Measurements from ENCODE around the gene RANGAP1. TPM values are rescaled to one million over a fixed set of nuclear protein-coding genes. Genes with fewer than 3 reads are reported as not detected.

Gene RANGAP1, protein sequence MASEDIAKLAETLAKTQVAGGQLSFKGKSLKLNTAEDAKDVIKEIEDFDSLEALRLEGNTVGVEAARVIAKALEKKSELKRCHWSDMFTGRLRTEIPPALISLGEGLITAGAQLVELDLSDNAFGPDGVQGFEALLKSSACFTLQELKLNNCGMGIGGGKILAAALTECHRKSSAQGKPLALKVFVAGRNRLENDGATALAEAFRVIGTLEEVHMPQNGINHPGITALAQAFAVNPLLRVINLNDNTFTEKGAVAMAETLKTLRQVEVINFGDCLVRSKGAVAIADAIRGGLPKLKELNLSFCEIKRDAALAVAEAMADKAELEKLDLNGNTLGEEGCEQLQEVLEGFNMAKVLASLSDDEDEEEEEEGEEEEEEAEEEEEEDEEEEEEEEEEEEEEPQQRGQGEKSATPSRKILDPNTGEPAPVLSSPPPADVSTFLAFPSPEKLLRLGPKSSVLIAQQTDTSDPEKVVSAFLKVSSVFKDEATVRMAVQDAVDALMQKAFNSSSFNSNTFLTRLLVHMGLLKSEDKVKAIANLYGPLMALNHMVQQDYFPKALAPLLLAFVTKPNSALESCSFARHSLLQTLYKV
- 100 to 1,000 TPM; 137 to 142 TPM for total RNA-seq

GRCh38 chr22:41285820-41286638 lies at the start of gene RANGAP1:
TSS of gene RANGAP1 (minus strand) at chr22:41286187. CDS start at chr22:41281044, 5,143 bp downstream.
- H3K36me3 Mint-ChIP-seq, result peaks cover 11 to 13% of the 10 kb centered on the region in 2 donors
- H3K9me3 Mint-ChIP-seq, result no peaks in the 10 kb centered on the region
- peak; percentile 98 for DNase-seq (ENCODE audit: low spot score in 2 of 2)
- peak; percentile 90 to 93 for ATAC-seq
- H3K27ac Mint-ChIP-seq, result peak within 1 kb of the TSS; percentile 89 to 97

DNA sequence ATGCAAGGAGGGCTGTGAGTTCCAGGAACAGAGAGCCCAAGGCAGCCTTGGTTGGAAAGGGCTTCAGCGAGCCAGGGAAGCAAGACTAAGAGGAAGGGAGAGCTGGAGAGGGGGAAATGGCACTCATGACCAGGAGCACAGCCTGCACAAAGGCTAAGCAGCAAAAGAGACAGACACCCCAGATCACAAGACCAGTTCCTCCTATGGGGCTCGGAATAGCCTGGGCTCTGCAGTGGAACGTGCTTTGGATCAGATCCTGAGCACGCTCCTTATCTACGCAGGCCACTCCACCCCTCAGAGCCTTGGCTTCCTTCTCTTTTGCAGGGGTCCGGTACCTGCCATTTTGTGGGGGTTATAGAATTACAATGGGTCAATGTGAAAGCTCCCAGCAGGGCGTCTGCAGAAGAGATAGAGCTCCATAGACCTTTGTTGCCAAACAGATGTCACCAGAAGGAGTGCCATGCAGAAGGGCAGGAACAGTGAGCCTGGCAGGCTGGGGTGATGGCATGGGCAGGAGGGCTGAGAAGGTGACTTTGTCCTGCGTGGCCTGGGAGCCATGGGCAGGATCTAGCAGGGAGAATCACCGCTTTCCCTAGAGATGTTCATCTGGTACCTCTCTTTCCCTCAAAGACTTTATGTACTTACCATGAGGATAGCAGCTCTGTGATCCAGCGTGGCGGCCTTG lies 49.1 kb upstream of the RANGAP1 start:
- DNase-seq (ENCODE audit: low spot score in 2 of 2) (no peak), ATAC-seq (no peak)
- Mint-ChIP-seq H3K9me3 (no peaks in the 10 kb centered on the region), H3K27ac (peak overlapping the region in 1 of 2 donors; percentile 1), H3K36me3 (peaks cover 6% of the 10 kb centered on the region in 2 donors)

DNA sequence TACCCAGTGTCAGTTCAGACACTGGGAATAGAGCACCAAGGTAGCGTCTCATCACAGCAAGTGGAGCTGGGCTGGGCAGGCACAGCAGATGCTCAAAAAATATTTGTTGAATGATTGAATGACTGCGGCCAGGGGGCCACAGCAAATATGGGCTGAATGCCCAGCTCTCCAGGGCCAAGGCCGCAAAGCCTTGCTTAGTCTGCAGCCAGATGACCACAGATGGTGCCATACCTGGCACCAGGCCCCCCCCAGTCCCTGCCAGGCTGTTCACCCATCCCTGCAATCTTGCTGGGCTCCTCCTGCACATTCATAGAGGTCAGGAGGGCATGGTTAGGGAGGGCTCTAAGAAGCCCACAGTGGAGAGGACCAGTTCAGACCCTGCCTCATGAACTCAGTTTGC lies 48.2 kb upstream of the RANGAP1 start:
- no peaks in the 10 kb centered on the region for H3K9me3 Mint-ChIP-seq
- H3K27ac Mint-ChIP-seq, result no peak overlapping the region

DNA sequence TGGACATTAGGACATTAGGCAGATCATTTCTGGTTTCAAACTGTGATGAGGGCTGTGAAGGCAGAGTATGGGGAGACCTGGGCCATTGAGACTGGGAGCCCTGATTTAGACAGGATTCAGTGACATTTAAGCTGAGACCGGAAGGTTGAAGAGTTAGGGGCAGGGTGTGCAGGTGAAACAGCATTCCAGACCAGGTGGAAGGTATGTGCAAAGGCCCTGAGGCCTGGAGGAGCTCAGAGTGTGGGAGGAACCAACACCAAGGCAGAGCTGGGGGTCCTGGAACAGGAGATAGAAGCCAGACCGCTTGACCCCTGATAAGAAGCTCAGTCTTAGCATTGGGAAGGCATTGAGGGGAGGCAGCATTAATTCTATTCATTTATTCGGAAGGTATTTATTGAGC lies 47.8 kb upstream of the RANGAP1 start:
- ATAC-seq, result no peak
- H3K9me3 Mint-ChIP-seq, result no peaks in the 10 kb centered on the region
- peaks cover 6% of the 10 kb centered on the region in 2 donors for H3K36me3 Mint-ChIP-seq
- DNase-seq (ENCODE audit: low spot score in 2 of 2), result no peak
- no peak overlapping the region for H3K27ac Mint-ChIP-seq

More for the DNA sequence above, 48.2 kb upstream of the RANGAP1 start:
- peaks cover 6% of the 10 kb centered on the region in 2 donors for H3K36me3 Mint-ChIP-seq
- ATAC-seq (no peak), DNase-seq (ENCODE audit: low spot score in 2 of 2) (no peak)

GRCh38 chr22:41332217-41332939 lies 46.4 kb upstream of the RANGAP1 start:
- peak overlapping the region; percentile 36 to 90 for H3K27ac Mint-ChIP-seq
- ATAC-seq (no peak), DNase-seq (ENCODE audit: low spot score in 2 of 2) (no peak)
- no peaks in the 10 kb centered on the region for H3K9me3 Mint-ChIP-seq
- H3K36me3 Mint-ChIP-seq, result peaks cover 6 to 7% of the 10 kb centered on the region in 2 donors

DNA sequence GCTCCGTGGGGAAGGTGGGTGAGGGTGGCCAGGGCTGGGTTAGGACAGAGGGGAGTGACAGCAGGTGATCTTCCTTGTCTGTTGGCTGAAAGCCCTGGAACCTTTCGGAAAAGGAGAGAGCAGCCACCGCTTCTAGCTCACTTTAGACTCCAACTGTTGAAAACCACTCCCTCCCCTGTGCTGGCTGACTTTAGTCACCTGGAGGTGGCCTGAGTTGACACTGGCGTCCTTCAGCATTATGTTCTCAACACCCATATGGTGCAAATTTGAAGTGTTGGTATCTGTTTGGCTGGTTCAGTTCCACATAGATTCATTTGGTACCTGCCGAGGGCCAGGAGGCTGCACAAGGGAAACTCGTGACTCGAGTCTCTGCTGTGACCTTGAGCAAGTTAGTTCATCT lies 44.2 kb upstream of the RANGAP1 start:
- no peak overlapping the region for H3K27ac Mint-ChIP-seq
- ATAC-seq (no peak), DNase-seq (ENCODE audit: low spot score in 2 of 2) (no peak)
- H3K36me3 Mint-ChIP-seq, result peaks cover 6 to 12% of the 10 kb centered on the region in 2 donors
- no peaks in the 10 kb centered on the region for H3K9me3 Mint-ChIP-seq

- DNase-seq (ENCODE audit: low spot score in 2 of 2) (no peak), ATAC-seq (no peak)
- no peaks in the 10 kb centered on the region for H3K9me3 Mint-ChIP-seq
- peaks cover 0 to 13% of the 10 kb centered on the region in 2 donors for H3K36me3 Mint-ChIP-seq
- H3K27ac Mint-ChIP-seq, result peak overlapping the region; percentile 29 to 44
Observed at GRCh38 chr22:41327124-41327523, 41.1 kb upstream of the RANGAP1 start.

DNA sequence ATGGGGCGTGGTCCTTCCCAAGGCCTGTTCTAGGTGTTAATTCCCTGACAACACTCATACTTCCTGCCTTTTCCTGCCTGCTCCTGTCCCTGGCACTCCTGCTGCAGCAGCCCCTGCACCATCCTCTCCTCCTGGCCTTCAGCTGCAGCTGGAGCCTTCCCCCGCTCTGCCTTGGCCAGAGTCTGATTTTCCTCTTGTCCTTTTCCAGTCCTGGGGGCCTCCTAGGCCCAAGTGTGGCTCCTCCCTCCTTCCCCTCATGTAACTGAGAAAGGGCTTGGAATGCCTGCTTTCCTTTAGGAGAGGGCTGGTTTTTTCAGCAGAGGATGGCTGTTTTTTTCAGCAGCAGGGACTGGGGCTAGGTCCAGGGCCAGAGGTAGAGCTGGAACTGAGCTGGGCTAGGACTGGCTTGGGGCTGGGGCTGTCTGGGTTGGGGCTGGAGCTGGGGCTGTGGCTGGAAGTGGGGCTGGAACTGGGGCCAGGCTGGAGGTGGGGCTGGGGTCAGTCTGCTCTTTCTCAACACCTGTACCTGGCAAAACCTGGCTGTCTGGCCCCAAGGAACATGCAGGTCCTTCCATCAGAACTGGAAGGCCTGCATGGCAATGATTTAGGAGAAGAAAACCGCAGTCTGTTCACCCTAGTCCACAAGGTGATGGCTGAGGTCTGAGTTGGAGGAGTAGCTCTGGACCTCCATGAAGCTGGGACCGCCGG lies 39.0 kb upstream of the RANGAP1 start:
- no peak for DNase-seq (ENCODE audit: low spot score in 2 of 2)
- no peak for ATAC-seq
- H3K9me3 Mint-ChIP-seq, result no peaks in the 10 kb centered on the region
- H3K36me3 Mint-ChIP-seq, result peaks cover 0 to 13% of the 10 kb centered on the region in 2 donors
- peak overlapping the region; percentile 14 to 44 for H3K27ac Mint-ChIP-seq

DNA sequence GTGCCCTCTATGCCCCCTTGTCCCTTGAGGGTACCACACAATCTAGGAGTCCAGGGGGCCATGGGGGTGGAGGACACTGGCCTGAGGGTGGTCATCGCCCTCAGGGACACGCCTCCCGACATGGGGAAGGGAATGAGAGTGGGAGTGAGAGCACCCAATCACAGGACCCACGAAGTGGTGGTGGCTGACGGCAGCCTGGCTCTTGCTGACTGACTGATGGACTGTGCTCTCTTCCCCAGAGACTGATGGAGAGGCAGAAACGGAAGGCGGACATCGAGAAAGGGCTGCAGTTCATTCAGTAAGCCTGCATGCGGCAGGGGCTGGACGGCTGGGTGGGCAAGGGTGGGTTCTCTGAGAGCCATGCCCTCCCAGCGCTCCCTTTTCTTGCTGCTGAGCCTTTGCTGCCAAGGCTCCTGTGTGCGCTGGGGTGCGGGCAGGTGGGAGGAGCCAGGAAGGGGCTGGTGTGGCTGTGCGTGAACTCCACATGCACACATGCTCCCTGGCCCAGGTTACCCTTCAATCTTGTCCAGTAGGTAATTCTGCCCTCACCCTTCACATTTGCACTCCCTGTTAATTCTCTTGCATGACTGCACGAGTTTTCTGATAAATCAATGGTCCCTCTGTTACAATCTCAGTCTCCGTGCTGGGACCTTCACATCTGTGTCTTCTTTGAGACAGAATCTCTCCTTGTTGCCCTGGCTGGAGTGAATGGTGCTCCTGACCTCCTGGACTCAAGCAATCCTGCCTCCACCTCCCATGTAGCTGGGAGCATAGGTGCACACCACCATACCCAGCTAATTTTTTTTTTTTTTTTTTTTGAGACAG lies 34.6 kb upstream of the RANGAP1 start:
- no peak overlapping the region for H3K27ac Mint-ChIP-seq
- no peaks in the 10 kb centered on the region for H3K9me3 Mint-ChIP-seq

GRCh38 chr22:41315586-41315985 lies 29.6 kb upstream of the RANGAP1 start:
- Mint-ChIP-seq H3K9me3 (no peaks in the 10 kb centered on the region), H3K36me3 (no peaks in the 10 kb centered on the region), H3K27ac (no peak overlapping the region)
- ATAC-seq, result no peak
- no peak for DNase-seq (ENCODE audit: low spot score in 2 of 2)

More for the DNA sequence above, 34.6 kb upstream of the RANGAP1 start:
- peaks cover 0 to 7% of the 10 kb centered on the region in 2 donors for H3K36me3 Mint-ChIP-seq
- no peak for DNase-seq (ENCODE audit: low spot score in 2 of 2)
- ATAC-seq, result no peak

DNA sequence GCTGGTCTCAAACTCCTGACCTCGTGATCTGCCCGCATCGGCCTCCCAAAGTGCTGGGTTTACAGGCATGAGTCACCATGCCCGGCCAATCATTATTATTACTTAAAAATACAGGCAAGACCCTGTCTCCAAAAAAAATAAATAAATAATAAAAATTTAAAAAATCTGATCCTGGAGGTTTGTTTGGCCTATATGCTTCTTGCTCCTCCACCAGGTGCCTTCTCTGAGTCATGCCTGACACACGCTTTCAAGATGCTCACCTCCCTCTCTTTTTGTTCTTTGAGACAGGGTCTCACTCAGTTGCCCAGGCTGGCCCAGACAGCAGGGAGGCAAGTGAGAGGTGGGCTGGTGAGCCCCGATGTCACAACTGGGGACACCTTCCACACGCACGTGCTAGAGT lies 28.8 kb upstream of the RANGAP1 start:
- no peaks in the 10 kb centered on the region for H3K36me3 Mint-ChIP-seq
- H3K27ac Mint-ChIP-seq, result no peak overlapping the region
- no peak for DNase-seq (ENCODE audit: low spot score in 2 of 2)
- H3K9me3 Mint-ChIP-seq, result no peaks in the 10 kb centered on the region
- no peak for ATAC-seq

GRCh38 chr22:41311487-41311886 lies 25.5 kb upstream of the RANGAP1 start:
- Mint-ChIP-seq H3K27ac (peak overlapping the region; percentile 3 to 85), H3K36me3 (peaks cover 0 to 6% of the 10 kb centered on the region in 2 donors), H3K9me3 (no peaks in the 10 kb centered on the region)
- ATAC-seq (peak; percentile 22 to 40), DNase-seq (ENCODE audit: low spot score in 2 of 2) (no peak)

GRCh38 chr22:41310336-41310735 lies 24.3 kb upstream of the RANGAP1 start:
- Mint-ChIP-seq H3K27ac (peak overlapping the region in 1 of 2 donors; percentile 62), H3K9me3 (no peaks in the 10 kb centered on the region), H3K36me3 (peaks cover 0 to 6% of the 10 kb centered on the region in 2 donors)
- DNase-seq (ENCODE audit: low spot score in 2 of 2) (no peak), ATAC-seq (no peak)

DNA sequence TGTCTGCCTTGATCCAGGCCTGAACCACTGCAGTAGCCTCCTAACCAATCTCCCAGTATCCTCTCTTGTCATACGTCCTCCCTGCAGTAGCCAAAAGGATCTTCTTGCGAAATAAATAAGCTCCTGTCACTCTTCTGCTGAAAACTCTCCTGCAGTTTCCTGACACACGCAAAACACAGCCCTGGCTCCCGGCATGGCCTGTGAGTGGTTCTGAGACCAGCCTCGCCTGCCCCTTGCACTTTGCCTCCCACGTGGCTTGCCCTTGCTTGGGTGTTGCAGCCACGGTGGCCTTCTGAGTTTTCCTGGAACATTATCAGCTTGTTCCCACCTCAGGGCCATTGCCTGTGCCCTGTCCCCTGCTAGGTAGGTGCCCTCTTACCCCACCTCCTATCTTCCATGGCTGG lies 22.6 kb upstream of the RANGAP1 start:
- ATAC-seq (no peak), DNase-seq (ENCODE audit: low spot score in 2 of 2) (no peak)
- H3K27ac Mint-ChIP-seq, result peak overlapping the region in 1 of 2 donors; percentile 86
- H3K9me3 Mint-ChIP-seq, result no peaks in the 10 kb centered on the region
- H3K36me3 Mint-ChIP-seq, result peaks cover 0 to 11% of the 10 kb centered on the region in 2 donors

GRCh38 chr22:41308054-41308453 lies 22.1 kb upstream of the RANGAP1 start:
- Mint-ChIP-seq H3K9me3 (no peaks in the 10 kb centered on the region), H3K36me3 (peaks cover 0 to 11% of the 10 kb centered on the region in 2 donors), H3K27ac (no peak overlapping the region)
- ATAC-seq (no peak), DNase-seq (ENCODE audit: low spot score in 2 of 2) (no peak)

Measured in activated naive CD4-positive, alpha-beta T cell treated with anti-CD3 and anti-CD28 coated beads, Interleukin-2, amount 50 U/mL, for 72 hours (primary cell).